ENCODE measurements around the gene AOPEP. TPM values are rescaled to one million over a fixed set of nuclear protein-coding genes. Genes with fewer than 3 reads are reported as not detected.

AOPEP gene
- total RNA-seq, 1 donor from 2014 or later: 305 TPM

- Histone ChIP-seq H3K9me3 (no peaks in the 10 kb centered on the region), H3K36me3 (no peaks in the 10 kb centered on the region), H3K4me3 (no peak overlapping the region), H3K27ac (peak overlapping the region; percentile 1), H3K27me3 (no peaks in the 10 kb centered on the region), H3K4me1 (peaks cover 98% of the 10 kb centered on the region)
- DNase-seq (ENCODE audit: extremely low spot score in 2 of 2): peak in 1 of 2 donors; percentile 84
- TF ChIP-seq POLR2AphosphoS5 (IDR thresholded peaks at IDR 0.05; ENCODE audit: insufficient read depth in 1 of 2, low read depth in 1 of 2) (peak in 1 of 2 donors; percentile 13), POLR2A (IDR thresholded peaks at IDR 0.05) (no peak)
- intact Hi-C loops (cut with DNase I): loop anchor here (2.0 kb wide), 1 partner anchor 16 kb away; no protein-coding TSS in a partner anchor
These were observed 346.6 kb downstream of the AOPEP start for GRCh38 chr9:95073042-95073607.

DNA sequence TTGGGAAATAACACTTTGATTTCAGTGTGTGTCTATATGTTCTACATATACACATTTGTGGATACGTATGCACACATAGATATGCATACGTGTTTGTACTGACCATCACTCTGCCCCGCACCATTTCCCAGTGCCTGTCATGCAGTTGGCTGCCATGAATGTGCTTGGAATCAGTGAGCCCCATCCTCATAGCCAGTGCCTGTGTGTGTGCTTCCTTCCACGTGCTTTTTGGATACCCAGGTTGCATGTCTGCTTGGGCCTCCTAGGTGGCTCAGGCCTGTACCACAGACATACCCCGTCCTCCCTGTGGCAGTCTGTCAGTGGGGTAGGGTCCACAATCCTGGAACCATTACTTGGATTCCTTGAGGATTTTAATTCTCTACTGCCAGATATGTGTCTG, 347.4 kb downstream of the AOPEP start:
- no peak overlapping the region for H3K4me3 ChIP-seq

GRCh38 chr9:95074632-95075031, 348.1 kb downstream of the AOPEP start:
- Histone ChIP-seq H3K27ac (peak overlapping the region; percentile 34), H3K27me3 (no peaks in the 10 kb centered on the region), H3K36me3 (no peaks in the 10 kb centered on the region), H3K4me3 (no peak overlapping the region), H3K9me3 (no peaks in the 10 kb centered on the region), H3K4me1 (peaks cover 98% of the 10 kb centered on the region)
- DNase-seq (ENCODE audit: extremely low spot score in 2 of 2): no peak
- intact Hi-C loops (cut with DNase I): no loop called here
- TF ChIP-seq POLR2A (IDR thresholded peaks at IDR 0.05) (no peak), CTCF (IDR thresholded peaks at IDR 0.05) (no peak), POLR2AphosphoS5 (IDR thresholded peaks at IDR 0.05; ENCODE audit: insufficient read depth in 1 of 2, low read depth in 1 of 2) (peak in 1 of 2 donors; percentile 19)

More for the DNA sequence above, 347.4 kb downstream of the AOPEP start:
- Histone ChIP-seq H3K4me1 (peaks cover 98% of the 10 kb centered on the region), H3K9me3 (no peaks in the 10 kb centered on the region), H3K36me3 (no peaks in the 10 kb centered on the region), H3K27me3 (no peaks in the 10 kb centered on the region), H3K27ac (peak overlapping the region; percentile 17)
- peak; percentile 64 to 77 for DNase-seq (ENCODE audit: extremely low spot score in 2 of 2)
- intact Hi-C loops (cut with DNase I): loop anchor here (2.0 kb wide), 1 partner anchor 17 kb away; no protein-coding TSS in a partner anchor
- TF ChIP-seq CTCF (IDR thresholded peaks at IDR 0.05): no peak
- no peak for TF ChIP-seq POLR2AphosphoS5 (IDR thresholded peaks at IDR 0.05; ENCODE audit: insufficient read depth in 1 of 2, low read depth in 1 of 2)
- no peak for TF ChIP-seq POLR2A (IDR thresholded peaks at IDR 0.05)

GRCh38 chr9:95075700-95076099, 349.2 kb downstream of the AOPEP start:
- Histone ChIP-seq H3K4me3 (no peak overlapping the region), H3K9me3 (no peaks in the 10 kb centered on the region), H3K36me3 (peaks cover 0 to 9% of the 10 kb centered on the region in 2 donors), H3K27me3 (no peaks in the 10 kb centered on the region), H3K27ac (peak overlapping the region; percentile 16), H3K4me1 (peaks cover 98% of the 10 kb centered on the region)
- no peak for DNase-seq (ENCODE audit: extremely low spot score in 2 of 2)
- intact Hi-C loops (cut with DNase I): no loop called here
- TF ChIP-seq POLR2AphosphoS5 (IDR thresholded peaks at IDR 0.05; ENCODE audit: insufficient read depth in 1 of 2, low read depth in 1 of 2): no peak
- TF ChIP-seq POLR2A (IDR thresholded peaks at IDR 0.05): no peak
- no peak for TF ChIP-seq CTCF (IDR thresholded peaks at IDR 0.05)

- intact Hi-C loops (cut with DNase I): no loop called here
- no peak for TF ChIP-seq POLR2A (IDR thresholded peaks at IDR 0.05)
- TF ChIP-seq POLR2AphosphoS5 (IDR thresholded peaks at IDR 0.05; ENCODE audit: insufficient read depth in 1 of 2, low read depth in 1 of 2): no peak
- no peak for TF ChIP-seq CTCF (IDR thresholded peaks at IDR 0.05)
- no peak for DNase-seq (ENCODE audit: extremely low spot score in 2 of 2)
- peaks cover 0 to 18% of the 10 kb centered on the region in 2 donors for H3K36me3 ChIP-seq
- H3K4me1 ChIP-seq: peaks cover 96% of the 10 kb centered on the region
- H3K4me3 ChIP-seq: no peak overlapping the region
- H3K9me3 ChIP-seq: no peaks in the 10 kb centered on the region
- H3K27me3 ChIP-seq: no peaks in the 10 kb centered on the region
- H3K27ac ChIP-seq: peak overlapping the region; percentile 78
These were observed 350.2 kb downstream of the AOPEP start for GRCh38 chr9:95076696-95077052.
